Measurements from ENCODE around the gene CIDEC. TPM values are rescaled to one million over a fixed set of nuclear protein-coding genes. Genes with fewer than 3 reads are reported as not detected.

The CIDEC gene
- total RNA-seq, 2 donors from 2014 or later: 3.5 TPM; not detected in 1

- intact Hi-C loops (cut with DNase I): loop anchor here (10.0 kb wide), 1 partner anchor 175 kb away; the partner anchor contains the start of gene BRPF1
- H3K27ac ChIP-seq: no peak overlapping the region
- no peaks in the 10 kb centered on the region for H3K36me3 ChIP-seq
- H3K4me3 ChIP-seq: no peak overlapping the region
- H3K4me1 ChIP-seq (replicated peaks): peaks cover 3% of the 10 kb centered on the region
- H3K9me3 ChIP-seq: no peaks in the 10 kb centered on the region
- WGBS: 80% methylated on average over 7 of the region's 7 CpGs
- DNase-seq (ENCODE audit: low spot score): no peak
- H3K27me3 ChIP-seq (replicated peaks; ENCODE audit: insufficient read depth): no peaks in the 10 kb centered on the region
- TF ChIP-seq CTCF (IDR thresholded peaks at IDR 0.05) (no peak), POLR2A (IDR thresholded peaks at IDR 0.05) (no peak), POLR2AphosphoS5 (IDR thresholded peaks at IDR 0.05) (no peak)
Observed at GRCh38 chr3:9909221-9910013, 29.4 kb upstream of the CIDEC start.

- H3K27ac ChIP-seq: no peak overlapping the region
- intact Hi-C loops (cut with DNase I): no loop called here
- no peaks in the 10 kb centered on the region for H3K27me3 ChIP-seq (replicated peaks; ENCODE audit: insufficient read depth)
- no peaks in the 10 kb centered on the region for H3K4me1 ChIP-seq (replicated peaks)
- H3K4me3 ChIP-seq: no peak overlapping the region
- H3K9me3 ChIP-seq: no peaks in the 10 kb centered on the region
- no peaks in the 10 kb centered on the region for H3K36me3 ChIP-seq
- TF ChIP-seq CTCF (IDR thresholded peaks at IDR 0.05): no peak
- no peak for TF ChIP-seq POLR2A (IDR thresholded peaks at IDR 0.05)
- no peak for TF ChIP-seq POLR2AphosphoS5 (IDR thresholded peaks at IDR 0.05)
- WGBS: 100% methylated on average over 3 of the region's 3 CpGs
- DNase-seq (ENCODE audit: low spot score): no peak
Observed at GRCh38 chr3:9908286-9908685, 28.2 kb upstream of the CIDEC start.

GRCh38 chr3:9906480-9906879 lies 26.4 kb upstream of the CIDEC start:
- intact Hi-C loops (cut with DNase I): no loop called here
- H3K4me3 ChIP-seq: no peak overlapping the region
- no peak for TF ChIP-seq CTCF (IDR thresholded peaks at IDR 0.05)
- TF ChIP-seq POLR2AphosphoS5 (IDR thresholded peaks at IDR 0.05): no peak
- TF ChIP-seq POLR2A (IDR thresholded peaks at IDR 0.05): no peak
- H3K27ac ChIP-seq: no peak overlapping the region
- H3K4me1 ChIP-seq (replicated peaks): no peaks in the 10 kb centered on the region
- no peaks in the 10 kb centered on the region for H3K27me3 ChIP-seq (replicated peaks; ENCODE audit: insufficient read depth)
- WGBS: 87% methylated on average over 5 of the region's 5 CpGs
- no peaks in the 10 kb centered on the region for H3K36me3 ChIP-seq
- no peaks in the 10 kb centered on the region for H3K9me3 ChIP-seq
- no peak for DNase-seq (ENCODE audit: low spot score)

- H3K4me1 ChIP-seq (replicated peaks): no peaks in the 10 kb centered on the region
- no peak overlapping the region for H3K4me3 ChIP-seq
- intact Hi-C loops (cut with DNase I): no loop called here
- H3K27ac ChIP-seq: peak overlapping the region in 1 of 2 donors; percentile 70
- no peaks in the 10 kb centered on the region for H3K27me3 ChIP-seq (replicated peaks; ENCODE audit: insufficient read depth)
- DNase-seq (ENCODE audit: low spot score): no peak
- no peaks in the 10 kb centered on the region for H3K36me3 ChIP-seq
- WGBS: 64% methylated on average over 4 of the region's 4 CpGs
- H3K9me3 ChIP-seq: no peaks in the 10 kb centered on the region
- TF ChIP-seq POLR2AphosphoS5 (IDR thresholded peaks at IDR 0.05) (no peak), CTCF (IDR thresholded peaks at IDR 0.05) (no peak), POLR2A (IDR thresholded peaks at IDR 0.05) (no peak)
Observed at GRCh38 chr3:9903904-9904303, 23.9 kb upstream of the CIDEC start.

- no peaks in the 10 kb centered on the region for H3K27me3 ChIP-seq (replicated peaks; ENCODE audit: insufficient read depth)
- no peaks in the 10 kb centered on the region for H3K4me1 ChIP-seq (replicated peaks)
- H3K36me3 ChIP-seq: no peaks in the 10 kb centered on the region
- WGBS: 19% methylated on average over 4 of the region's 4 CpGs
- H3K27ac ChIP-seq: peak overlapping the region; percentile 47 to 70
- no peak for TF ChIP-seq POLR2AphosphoS5 (IDR thresholded peaks at IDR 0.05)
- no peak for TF ChIP-seq POLR2A (IDR thresholded peaks at IDR 0.05)
- TF ChIP-seq CTCF (IDR thresholded peaks at IDR 0.05): no peak
- intact Hi-C loops (cut with DNase I): no loop called here
- H3K4me3 ChIP-seq: peak overlapping the region; percentile 22 to 28
- no peaks in the 10 kb centered on the region for H3K9me3 ChIP-seq
- no peak for DNase-seq (ENCODE audit: low spot score)
Observed at GRCh38 chr3:9903238-9903624, 23.2 kb upstream of the CIDEC start.
